RWPE1 (cell line): ENCODE measurements around the gene SIK3.
"Not testable (repeated sequence)": the region's sequence is repeated elsewhere in the genome, so short reads cannot be mapped to it uniquely, and the experiment has no call there.

Experiments used
- CTCF ChIA-PET: fragments of 350-600 bp; sonication (Branson Sonifier 250); formaldehyde crosslinking; extraction: SDS; loops from one replicate; lab custom pipeline; 2021; lab: Yijun Ruan, JAX
- POLR2A ChIA-PET: fragments of 400-600 bp; formaldehyde crosslinking; extraction: SDS; loops from one replicate; lab custom pipeline; 2020; ENCODE audit warnings: antibody characterized with exemption; ENCODE audit not compliant: low non-redundant PET; lab: Yijun Ruan, JAX
- DNase-seq: peaks from one replicate; pipeline ENCODE4 v3.0.0; 2012; ENCODE audit warnings: low spot score
- H3K27ac ChIP-seq: fragments of 450-650 bp; 2 replicates; pipeline ENCODE4 v1.5.1; 2017
- TF ChIP-seq, protein P1 (sequence below): fragments of 450-650 bp; conservative IDR thresholded peaks from 2 replicates; pipeline ENCODE4 v1.5.1; 2017; ENCODE audit warnings: low read depth, mild to moderate bottlenecking

Gene SIK3

GRCh38 chr11:117034901-117035300 is 63.3 kb downstream of the SIK3 start:
- ChIA-PET POLR2A (no interaction called here), CTCF (no interaction called here)
- no peak overlapping the region for H3K27ac ChIP-seq
- DNase-seq, result no peak
- TF ChIP-seq, protein P1, sequence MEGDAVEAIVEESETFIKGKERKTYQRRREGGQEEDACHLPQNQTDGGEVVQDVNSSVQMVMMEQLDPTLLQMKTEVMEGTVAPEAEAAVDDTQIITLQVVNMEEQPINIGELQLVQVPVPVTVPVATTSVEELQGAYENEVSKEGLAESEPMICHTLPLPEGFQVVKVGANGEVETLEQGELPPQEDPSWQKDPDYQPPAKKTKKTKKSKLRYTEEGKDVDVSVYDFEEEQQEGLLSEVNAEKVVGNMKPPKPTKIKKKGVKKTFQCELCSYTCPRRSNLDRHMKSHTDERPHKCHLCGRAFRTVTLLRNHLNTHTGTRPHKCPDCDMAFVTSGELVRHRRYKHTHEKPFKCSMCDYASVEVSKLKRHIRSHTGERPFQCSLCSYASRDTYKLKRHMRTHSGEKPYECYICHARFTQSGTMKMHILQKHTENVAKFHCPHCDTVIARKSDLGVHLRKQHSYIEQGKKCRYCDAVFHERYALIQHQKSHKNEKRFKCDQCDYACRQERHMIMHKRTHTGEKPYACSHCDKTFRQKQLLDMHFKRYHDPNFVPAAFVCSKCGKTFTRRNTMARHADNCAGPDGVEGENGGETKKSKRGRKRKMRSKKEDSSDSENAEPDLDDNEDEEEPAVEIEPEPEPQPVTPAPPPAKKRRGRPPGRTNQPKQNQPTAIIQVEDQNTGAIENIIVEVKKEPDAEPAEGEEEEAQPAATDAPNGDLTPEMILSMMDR, result no peak

DNA sequence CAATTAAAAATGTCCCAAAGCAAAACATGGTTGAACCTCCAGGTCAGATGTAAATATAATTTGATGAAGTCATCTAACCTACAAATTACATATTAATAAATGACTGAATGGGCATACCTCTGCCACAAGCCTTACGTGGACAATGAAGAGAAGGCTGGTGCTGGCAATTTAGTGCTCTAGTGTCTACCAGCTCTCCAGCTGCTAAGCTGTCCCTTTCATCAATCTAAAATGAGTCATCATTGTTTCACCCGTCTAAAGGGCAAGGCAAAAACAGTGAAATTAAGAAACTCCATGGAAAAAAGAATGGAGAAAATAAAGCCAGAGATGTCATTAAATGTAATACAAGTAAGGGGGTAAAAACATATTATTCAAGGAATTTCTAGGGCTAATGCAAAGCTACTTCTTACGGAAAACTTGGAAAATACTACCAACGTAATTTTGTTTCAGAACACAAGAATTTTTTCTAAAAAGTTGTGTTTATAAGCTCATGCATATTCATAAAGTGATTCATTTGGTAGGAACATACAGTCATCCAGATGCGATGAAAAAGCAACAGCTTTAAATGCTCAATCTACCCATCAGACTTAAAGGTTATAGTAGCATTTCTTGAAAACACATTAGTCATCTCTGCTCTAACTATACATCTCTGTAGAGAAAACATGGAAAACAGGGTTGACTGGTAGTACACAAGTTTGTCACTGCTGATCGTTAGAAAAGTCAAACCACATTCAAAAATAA is 71.5 kb downstream of the SIK3 start:
- CTCF ChIA-PET, result interaction anchor here (0.6 to 1.0 kb wide), 2 partner anchors 16 to 71 kb away, joined by 3 to 4 read pairs; partner anchors contain the start of gene SIK3
- peak; percentile 48 for DNase-seq
- POLR2A ChIA-PET, result interaction anchor here (0.6 kb wide), 1 partner anchor 17 kb away, joined by 3 read pairs; no protein-coding TSS in a partner anchor
- TF ChIP-seq, protein P1, result no peak
- H3K27ac ChIP-seq, result no peak overlapping the region

- CTCF ChIA-PET, DNase-seq, POLR2A ChIA-PET, H3K27ac ChIP-seq: not testable (repeated sequence)
These were observed 74.5 kb downstream of the SIK3 start for GRCh38 chr11:117023707-117024106.

DNA sequence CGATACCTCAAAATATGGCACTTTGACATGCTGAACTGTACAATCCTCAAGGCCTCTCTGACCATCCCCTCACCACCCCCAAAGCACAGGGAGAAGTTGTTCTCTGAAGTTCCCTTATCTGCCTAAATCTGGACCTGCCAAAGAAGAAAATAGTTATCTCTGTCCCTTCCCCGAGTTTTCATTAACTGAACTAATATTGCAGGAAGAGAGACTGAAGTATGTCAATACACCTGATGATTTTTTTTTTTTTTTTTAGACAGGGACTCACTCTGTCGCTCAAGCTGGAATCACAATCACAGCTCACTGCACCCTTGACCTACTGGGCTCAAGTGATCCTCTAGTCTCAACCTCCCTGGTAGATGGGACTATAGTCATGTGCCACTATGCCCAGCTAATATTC is 75.0 kb downstream of the SIK3 start:
- CTCF ChIA-PET, result no interaction called here
- POLR2A ChIA-PET, result no interaction called here
- DNase-seq, result no peak
- TF ChIP-seq, protein P1, result no peak
- H3K27ac ChIP-seq, result no peak overlapping the region

GRCh38 chr11:117022526-117022925 is 75.7 kb downstream of the SIK3 start:
- ChIA-PET POLR2A (no interaction called here), CTCF (no interaction called here)
- DNase-seq, result no peak
- TF ChIP-seq, protein P1, result no peak
- no peak overlapping the region for H3K27ac ChIP-seq

GRCh38 chr11:117020869-117021564 is 77.2 kb downstream of the SIK3 start:
- CTCF ChIA-PET, result no interaction called here
- DNase-seq, result no peak
- no peak overlapping the region for H3K27ac ChIP-seq
- POLR2A ChIA-PET, result no interaction called here
- TF ChIP-seq, protein P1, result no peak

DNA sequence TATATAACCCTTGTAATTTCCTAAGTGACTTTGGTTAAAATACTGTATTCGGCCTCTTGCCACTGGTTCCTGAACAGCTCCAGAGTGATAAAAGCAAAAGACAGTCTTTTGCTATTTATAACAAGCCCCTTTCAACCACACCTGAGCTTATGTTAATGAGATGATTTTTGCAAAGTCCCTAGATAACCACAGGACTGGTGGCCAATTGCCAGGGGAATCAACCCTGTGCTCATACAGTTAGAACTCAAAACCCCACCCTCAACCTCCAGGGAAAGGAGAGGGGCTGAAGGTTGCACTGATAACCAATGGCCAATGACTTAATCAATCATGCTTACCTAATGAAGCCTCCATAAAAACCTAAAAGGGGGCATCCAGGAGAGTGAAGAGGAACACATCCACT is 77.9 kb downstream of the SIK3 start:
- TF ChIP-seq, protein P1, result no peak
- no peak for DNase-seq
- H3K27ac ChIP-seq, result no peak overlapping the region
- CTCF ChIA-PET, result no interaction called here
- POLR2A ChIA-PET, result no interaction called here
